Right ventricle myocardium inferior (tissue), 1 donor: Measurements from ENCODE around the gene ART3. TPM values are rescaled to one million over a fixed set of nuclear protein-coding genes. Genes with fewer than 3 reads are reported as not detected.
A peak's percentile ranks its signal among the peaks of the same experiment; 100 is the strongest.

Experiments used
- ATAC-seq: fragments of 200-7000 bp; cut with Tn5 transposase; one replicate; pipeline ENCODE4 v1.9.1; 2020; ENCODE audit warnings: mild to moderate bottlenecking, moderate library complexity
- DNase-seq: peaks from one replicate; pipeline ENCODE4 v3.0.0; 2021; ENCODE audit errors: missing footprints
- intact Hi-C: fragments of 100-400 bp; cut with DNase I; formaldehyde crosslinking; loops from one replicate; pipeline ENCODE4 v1.11.0; 2022
- total RNA-seq: library from RNA; stranded (reverse); fragmentation: NEBNext Ultra II Directional; extraction: Animal tissue kit (Norgen Biotek cat#: 25700); gene quantifications from one replicate; pipeline ENCODE4 v1.2.1, GENCODE V29; 2021
- donor health status: DM: no; HTN: yes; CAD: no; lungs with severe emphysema.

The ART3 gene
- total RNA-seq, 1 donor from 2014 or later, result 136 TPM

DNA sequence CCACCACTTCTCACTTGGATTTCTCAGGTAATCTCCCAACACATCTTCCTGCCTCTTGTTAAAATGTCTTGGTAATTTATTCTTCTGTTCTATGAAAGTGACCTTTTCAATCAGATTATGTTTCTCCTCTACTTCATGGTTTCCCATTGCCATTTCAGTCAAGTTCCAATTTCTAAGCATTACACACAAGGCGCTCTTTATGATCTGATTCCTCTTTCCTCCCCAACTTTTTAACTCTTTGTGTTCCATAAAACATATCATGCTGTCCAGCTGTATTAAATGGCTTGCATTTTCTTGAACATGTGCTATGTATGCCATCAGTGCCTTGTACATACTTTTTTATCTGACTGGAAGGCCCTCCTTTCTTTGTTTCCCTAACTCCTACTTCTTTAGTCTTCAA is 13.1 kb upstream of the ART3 start:
- no peak for ATAC-seq
- intact Hi-C loops, result loop anchor here (10.0 kb wide), 1 partner anchor 147 kb away; no protein-coding TSS in a partner anchor
- DNase-seq, result no peak

DNA sequence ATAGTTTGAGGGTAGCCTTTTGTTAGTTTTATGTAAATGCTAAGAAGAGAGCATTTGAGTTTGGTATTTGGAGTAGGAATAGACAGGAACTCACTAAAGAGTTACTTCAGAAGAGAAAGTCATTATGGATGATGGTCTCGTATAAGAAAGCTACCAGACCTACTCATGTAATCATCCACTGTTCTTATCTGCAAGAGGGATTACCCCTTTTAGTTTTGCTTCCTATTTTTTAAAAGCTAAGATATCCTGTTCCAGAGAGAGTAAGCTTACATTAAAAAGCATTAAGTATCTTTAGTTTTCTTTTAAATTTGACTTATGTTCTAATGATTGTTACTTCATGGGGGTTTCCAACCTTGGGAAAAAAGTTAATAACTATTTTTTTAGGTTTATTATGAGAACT is 12.5 kb upstream of the ART3 start:
- DNase-seq (no peak), ATAC-seq (no peak)
- intact Hi-C loops, result loop anchor here (10.0 kb wide), 1 partner anchor 147 kb away; no protein-coding TSS in a partner anchor

DNA sequence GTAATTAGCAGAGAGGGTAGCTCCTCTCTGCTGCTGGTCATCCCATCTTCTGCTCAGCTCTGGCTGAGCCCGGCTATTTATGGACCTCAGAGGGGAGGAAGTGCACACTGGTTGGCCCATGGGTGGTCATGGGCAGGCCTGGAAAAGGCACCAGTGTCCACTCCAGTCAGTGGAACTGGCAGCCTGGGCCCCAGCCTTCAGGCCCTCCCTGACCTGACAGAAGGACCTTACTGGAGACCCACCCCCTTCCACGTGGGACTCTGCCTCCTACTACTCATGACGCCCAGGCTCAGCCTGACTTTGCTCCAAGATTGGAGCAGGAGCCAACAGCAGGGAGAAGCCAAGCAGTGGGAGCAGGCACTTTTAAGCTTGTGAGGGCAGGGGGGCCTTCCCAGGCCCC is 8.0 kb upstream of the ART3 start:
- ATAC-seq (no peak), DNase-seq (no peak)
- intact Hi-C loops, result loop anchor here (10.0 kb wide), 1 partner anchor 152 kb away; no protein-coding TSS in a partner anchor

DNA sequence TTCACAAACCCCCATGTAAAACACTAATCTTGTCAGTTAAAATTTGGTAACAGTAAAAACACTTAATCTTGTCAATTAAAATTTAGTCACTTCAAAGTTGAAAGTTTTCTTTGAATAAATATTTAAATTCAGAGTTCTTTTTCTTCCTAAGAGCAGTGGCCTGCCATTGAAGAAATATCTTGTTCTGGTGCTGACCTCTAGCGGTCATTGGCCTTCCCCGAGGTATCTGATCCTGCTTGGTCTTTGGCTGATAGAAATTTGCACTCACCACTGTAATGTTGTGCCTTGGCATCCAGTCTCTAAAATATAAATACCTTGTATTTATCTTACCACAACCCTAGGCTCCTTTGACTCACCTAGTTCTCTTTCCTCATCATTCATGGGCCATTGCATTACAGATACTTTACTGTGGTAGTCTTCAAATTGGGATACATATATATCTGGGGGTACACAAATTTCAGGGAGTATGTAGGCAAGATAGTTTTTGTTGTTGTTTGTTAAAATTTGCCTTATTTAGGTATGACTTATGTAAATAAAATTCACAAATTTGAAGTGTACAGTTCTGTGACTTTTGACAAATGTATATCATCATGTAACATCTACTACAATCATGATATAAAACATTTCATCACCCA is 6.7 kb upstream of the ART3 start:
- intact Hi-C loops, result loop anchor here (1.0 to 10.0 kb wide), 2 partner anchors 72 to 153 kb away; no protein-coding TSS in a partner anchor
- peak; percentile 76 for ATAC-seq
- no peak for DNase-seq

DNA sequence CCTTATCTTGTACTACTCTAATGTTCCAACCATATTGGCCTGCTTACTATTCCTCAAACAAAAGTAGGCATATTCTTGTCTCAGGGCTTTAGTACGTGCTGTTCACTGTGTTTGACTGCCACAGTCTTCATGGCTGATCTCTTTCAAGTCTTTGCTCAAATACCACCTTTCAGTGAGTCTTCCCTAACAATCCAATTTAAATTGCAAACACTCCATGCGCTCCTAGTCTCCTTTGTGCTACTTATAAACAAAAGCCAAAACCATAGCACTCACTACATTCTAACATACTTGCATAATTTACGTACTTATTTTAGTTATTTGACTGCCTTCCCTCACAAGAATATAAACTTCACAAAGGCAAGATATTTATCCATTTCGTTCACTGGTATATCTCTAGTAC is 1.7 kb upstream of the ART3 start:
- ATAC-seq (no peak), DNase-seq (no peak)
- intact Hi-C loops, result no loop called here

DNA sequence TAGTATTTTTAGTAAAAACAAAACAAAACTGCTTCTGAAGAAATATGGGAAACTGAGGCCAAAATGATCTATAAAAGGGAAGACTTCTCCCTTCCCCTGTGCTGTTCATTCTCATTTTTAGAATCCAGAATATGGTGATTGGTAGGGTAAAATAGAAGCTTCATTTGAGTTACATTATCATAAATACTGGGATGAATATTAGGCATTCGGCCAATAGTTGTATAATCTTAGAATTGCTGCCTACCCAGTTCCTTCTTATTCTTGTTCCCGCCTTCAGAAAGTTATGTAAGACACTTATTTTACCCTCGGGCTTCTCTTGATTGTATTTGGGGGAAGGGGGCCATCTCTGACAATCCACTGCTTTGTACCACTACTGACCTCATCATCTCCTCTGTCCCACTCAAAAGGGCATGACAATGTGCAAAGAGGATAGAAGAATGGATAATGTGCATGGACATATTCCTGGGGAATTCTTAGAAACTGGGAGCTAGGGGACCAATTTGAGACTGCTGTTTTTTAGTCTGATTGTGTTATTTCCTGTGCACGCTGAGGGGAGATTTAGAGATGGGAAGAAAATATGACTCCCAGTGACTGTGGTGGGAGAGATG is 588 bp downstream of the ART3 start:
- ATAC-seq (no peak), DNase-seq (no peak)
- intact Hi-C loops, result no loop called here

DNA sequence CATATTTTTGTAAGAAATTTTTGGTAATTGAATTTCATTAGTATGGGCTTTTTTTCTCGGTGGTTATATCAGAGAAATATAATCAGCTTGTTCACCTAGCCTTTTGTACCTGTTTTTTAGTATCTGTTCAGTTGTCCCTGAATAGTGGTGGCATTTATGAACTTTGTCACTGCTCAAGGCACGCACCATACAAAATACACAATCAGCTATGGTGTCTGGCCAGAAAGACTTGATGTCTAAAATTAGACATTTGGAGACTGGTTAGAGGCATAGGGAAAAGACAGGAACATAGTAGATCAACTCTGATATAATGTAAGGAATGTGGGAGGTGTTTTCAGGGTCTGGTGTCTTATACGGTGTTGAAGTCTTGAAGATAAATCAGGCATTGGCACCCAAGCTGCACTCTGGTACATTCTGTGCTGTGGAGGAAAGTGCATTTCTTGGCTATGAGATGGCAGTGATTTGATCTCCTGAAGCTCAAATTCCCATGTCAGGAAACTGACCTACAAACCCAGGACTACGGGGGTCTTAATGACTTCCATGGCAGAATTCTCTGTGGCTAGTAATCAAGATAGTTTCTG is 3.6 kb downstream of the ART3 start:
- intact Hi-C loops, result no loop called here
- ATAC-seq (peak; percentile 40), DNase-seq (no peak)

DNA sequence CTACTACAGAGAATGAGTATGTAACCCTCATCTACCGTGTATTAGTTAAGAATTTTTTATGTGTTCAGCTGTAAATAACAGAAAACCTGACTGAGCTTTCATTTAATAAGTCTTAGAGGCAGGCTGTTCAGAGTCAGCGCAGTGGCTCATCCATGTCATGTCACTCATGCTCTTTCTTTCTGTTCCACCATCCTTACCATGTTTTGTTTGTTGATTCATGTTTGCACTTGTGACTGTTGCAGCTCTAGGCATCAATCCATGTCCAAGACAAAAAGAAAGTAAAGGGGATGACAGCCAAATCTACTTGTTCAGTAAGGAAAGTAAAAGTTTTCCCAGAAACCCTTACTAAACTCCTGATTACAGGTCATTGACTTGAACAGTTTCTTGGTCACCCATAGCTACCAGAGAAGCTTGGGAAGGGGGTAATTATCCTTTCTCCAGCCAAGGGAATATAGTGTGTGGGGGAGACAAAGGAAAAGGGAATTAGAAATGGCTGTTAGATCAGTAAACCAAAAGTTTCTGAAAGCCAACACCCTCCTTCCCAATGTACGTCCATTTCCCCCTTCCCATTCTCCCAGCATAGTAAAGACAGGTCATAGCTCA is 9.0 kb downstream of the ART3 start:
- DNase-seq (no peak), ATAC-seq (no peak)
- intact Hi-C loops, result no loop called here

DNA sequence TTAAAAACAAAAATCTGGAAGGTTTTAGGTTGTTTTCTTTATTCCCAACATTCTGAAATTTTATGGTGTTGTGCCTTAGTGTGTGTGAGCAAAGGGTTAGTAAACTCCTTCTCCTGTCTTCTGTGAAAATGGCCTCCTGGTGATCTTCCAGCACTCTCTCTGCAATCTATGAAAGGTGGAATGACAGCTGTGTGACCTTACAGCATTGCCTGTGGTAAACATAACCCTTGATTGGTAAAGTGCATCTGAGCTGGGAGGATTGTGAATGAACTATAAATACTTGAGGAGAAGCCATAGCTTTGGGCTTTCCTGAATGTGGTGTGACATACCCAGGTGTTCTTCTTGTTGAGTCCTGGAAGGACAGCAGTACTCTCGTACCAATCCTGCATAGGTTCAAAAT is 10.0 kb downstream of the ART3 start:
- DNase-seq (no peak), ATAC-seq (peak; percentile 65)
- intact Hi-C loops, result no loop called here

DNA sequence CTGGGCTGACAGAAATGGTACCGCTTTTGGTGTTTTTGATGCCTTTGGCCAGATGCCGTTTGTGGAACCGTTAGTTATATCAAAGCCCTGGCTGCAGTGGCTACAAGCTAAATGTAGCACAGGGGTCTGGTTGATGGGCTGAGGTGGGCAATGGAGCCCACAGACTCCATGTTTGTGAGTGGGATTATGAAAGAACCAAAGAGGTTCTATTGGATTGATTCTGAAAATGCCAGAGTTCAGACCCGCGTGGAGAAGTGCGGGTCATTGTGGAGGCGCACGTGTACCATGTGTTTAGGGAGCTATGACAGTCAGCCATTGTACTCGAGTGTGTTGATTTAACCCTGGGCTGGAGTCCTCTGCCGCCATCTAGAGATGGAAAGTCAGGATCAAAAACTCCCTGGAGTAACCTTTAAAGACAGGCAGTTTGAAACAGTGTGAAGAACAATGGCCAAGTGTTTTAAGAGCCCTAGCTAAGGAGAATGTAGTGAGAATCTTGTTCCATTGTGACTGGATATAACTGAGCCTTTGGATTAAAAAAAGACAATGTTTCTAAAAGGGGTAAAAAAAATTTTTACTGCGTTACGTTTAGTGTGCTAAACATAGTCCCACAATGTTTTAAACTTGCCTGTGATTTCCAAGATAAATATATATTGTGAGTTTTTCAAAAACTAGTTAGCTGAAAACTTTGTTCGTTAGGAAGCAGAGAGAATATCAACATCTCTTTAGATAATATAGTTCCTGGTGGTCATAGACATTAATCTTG is 12.7 kb downstream of the ART3 start:
- ATAC-seq (peak; percentile 75), DNase-seq (no peak)
- intact Hi-C loops, result loop anchor here (5.0 kb wide), 1 partner anchor 95 kb away; the partner anchor contains the start of gene SDAD1

DNA sequence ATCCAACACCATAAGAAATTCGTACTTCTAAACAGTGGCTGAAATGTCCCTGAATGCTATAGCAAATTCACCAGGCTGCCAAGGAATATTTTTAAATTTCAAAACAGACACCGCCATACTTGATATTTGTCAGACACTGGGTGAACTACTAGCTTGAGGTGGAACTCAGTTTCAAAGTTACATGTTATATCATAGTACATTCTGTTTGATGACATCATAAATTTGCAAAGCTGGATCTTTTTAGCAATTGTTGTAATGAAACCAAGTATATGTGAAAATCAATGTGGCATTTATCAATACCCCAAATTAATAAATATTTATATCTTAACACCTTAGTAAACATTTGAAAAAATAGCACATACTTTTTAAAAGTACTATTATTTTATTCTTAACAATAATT is 14.2 kb downstream of the ART3 start:
- ATAC-seq (no peak), DNase-seq (no peak)
- intact Hi-C loops, result loop anchor here (5.0 kb wide), 1 partner anchor 96 kb away; the partner anchor contains the start of gene SDAD1

DNA sequence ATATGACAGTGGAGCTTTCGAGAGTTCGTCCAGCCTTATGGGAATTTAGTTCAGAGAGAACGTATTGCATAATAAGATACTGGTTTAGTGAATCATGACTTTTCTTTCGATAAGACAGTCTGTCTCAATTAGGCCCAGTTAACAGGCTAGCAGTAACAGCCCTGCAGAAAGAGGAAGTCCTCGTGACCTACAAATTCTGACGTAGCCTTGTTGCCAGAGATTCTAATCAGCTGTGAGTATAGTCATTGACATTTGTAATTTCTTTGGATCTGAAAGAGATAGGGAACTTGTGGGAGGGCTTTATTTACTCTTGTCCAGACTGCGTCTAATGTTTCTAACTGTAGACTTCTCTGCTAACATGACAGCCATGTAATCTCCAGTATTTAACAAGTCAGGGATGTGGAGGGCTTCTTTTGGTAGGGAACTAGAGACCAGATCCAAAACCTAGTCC is 15.8 kb downstream of the ART3 start:
- intact Hi-C loops, result no loop called here
- no peak for DNase-seq

DNA sequence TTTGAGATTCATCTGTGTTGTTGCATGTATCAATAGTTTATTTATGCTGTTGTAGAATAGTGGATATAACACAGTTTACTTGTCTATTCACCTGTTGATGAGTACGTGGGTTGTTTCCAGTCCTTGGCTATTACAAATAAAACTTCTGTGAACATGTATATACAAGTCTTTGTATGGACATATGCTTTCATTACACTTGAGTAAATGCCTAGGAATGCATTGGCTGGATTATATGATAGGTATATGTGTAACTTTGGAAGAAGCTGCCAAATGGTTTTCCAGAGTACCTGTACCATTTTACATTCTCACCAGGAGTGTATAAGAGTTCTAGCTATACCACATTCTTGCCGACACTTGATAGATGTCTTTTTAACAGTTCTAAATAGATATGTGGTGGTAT is 16.5 kb downstream of the ART3 start:
- no peak for DNase-seq
- no peak for ATAC-seq
- intact Hi-C loops, result no loop called here

More for the DNA sequence above, 15.8 kb downstream of the ART3 start:
- peak; percentile 49 for ATAC-seq

DNA sequence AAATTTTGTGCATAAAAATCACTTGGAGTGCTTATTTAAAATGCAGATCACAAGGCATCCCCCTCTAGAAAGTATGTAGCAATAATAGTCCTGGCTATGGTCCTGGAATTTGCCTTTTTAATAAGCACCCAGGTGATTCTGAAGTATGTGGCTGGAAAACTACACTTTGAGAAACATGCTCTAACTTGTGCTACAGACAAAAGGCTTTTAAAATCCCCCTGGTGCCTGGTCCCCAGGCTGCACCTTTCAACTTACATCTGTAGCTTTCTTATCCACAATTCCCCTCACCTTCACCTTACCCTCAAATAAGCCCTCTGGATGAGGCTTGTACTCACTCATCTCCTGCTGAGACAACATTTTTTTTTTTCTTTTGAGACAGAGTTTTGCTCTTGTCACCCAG is 21.1 kb downstream of the ART3 start:
- DNase-seq, result no peak
- intact Hi-C loops, result no loop called here
- no peak for ATAC-seq

DNA sequence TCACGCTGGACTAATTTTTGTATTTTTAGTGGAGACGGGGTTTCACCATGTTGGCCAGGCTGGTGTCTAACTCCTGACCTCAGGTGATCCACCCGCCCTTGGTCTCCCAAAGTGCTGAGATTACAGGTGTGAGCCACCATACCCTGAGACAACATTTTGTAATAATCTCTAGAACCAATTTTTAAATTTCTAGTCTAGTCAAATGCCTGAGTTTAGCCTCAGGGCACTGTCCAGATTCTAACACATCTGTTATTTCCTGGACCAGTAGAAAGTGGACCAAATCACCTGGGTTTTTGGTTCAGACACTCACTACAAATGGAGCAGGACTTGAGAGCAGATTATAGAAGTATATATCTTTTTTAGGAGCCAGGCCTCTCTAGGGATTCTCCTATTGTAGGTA is 21.6 kb downstream of the ART3 start:
- intact Hi-C loops, result no loop called here
- ATAC-seq, result no peak
- no peak for DNase-seq

DNA sequence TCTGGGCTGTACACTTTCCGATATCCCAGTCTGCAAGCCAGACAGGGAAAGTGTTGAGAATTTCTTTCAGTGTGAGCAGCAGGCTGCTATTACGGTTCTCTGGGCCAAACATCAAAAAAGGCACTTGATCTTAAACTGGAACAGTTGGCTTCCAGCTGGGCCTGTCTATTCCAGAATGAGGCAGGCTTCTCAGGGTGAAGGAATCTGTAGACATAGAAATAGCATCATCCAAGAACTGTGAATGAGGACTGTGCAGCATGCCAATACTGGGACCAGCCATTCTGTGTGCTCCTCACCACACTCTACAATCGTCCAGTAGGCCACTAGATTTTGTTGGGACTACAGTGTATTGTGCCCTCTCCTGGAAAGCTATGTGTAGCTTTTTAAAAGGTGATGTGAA is 31.1 kb downstream of the ART3 start:
- no peak for DNase-seq
- intact Hi-C loops, result no loop called here
- peak; percentile 48 for ATAC-seq

DNA sequence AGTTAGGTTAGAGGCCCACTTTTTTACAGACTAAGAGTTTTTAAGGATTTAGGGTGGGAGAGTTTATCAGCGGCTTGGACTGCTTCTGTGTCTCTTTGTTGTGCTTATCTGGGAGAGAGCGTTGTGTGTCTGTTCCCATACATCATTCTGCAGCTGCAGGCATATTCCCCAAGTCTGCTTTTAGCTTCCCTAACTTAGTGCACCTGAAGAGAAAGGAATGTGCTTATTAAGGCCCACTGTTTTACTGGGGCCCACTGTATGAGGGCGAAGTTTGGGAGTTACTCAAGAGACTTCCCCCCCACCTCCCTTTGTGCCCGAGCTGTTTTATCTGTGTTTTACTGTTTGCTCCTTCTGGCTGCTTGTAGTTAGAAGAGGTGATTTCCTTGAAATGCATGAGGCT is 31.9 kb downstream of the ART3 start:
- ATAC-seq, result no peak
- DNase-seq, result no peak
- intact Hi-C loops, result no loop called here

DNA sequence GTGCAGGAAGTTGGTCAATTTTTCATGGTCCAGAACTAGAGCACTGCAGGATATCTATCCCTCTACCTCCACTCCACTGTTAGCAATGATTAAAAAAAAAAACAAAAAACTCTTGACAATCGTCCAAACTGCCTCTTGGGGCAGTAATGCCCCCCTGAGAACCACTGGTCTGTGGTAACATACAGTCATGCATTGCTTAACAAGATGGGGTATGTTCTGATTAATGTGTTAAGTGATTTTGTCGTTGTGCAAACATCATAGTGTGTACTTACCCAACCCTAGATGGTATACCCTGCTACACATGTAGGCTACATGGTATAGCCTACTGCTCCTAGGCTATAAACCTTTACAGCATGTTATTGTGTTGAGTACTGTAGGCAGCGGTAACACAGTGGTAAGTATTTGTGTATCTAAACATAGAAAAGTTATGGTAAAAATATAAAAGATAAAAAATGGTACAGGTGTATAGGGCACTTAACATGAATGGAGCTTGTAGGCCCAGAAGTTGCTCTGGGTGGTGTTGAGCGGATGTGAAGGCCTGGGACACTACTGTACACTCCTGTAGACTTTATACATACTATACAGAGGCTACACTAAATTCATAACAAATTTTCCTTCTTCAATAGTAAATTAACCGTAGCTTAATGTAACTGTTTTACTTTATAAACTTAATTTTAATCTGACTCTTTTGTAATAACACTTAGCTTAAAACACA is 34.1 kb downstream of the ART3 start:
- intact Hi-C loops, result no loop called here
- no peak for ATAC-seq

More for the DNA sequence above, 34.1 kb downstream of the ART3 start:
- no peak for DNase-seq
